IMR-90 (cell line): ENCODE data around the gene ABHD17C. TPM values are rescaled to one million over a fixed set of nuclear protein-coding genes. Genes with fewer than 3 reads are reported as not detected.

Source experiments
- ATAC-seq: fragments of 200-7000 bp; cut with Tn5 transposase; 2 replicates; pipeline ENCODE4 v1.9.1; 2020; ENCODE audit warnings: low read depth, mild to moderate bottlenecking, moderate library complexity
- BruUV-seq: library from RNA; stranded (reverse); fragments of 400-500 nt; replicated peaks from 2 replicates; lab custom pipeline; 2021; lab: Mats Ljungman, UMichigan
- CTCF ChIA-PET: fragments of 300-600 bp; formaldehyde crosslinking; extraction: SDS; loops from one replicate; lab custom pipeline; 2021; ENCODE audit warnings: antibody characterized with exemption; lab: Yijun Ruan, JAX
- POLR2A ChIA-PET: fragments of 300-600 bp; sonication (Branson Sonifier 250); formaldehyde crosslinking; loops from one replicate; lab custom pipeline; 2022; ENCODE audit warnings: antibody characterized with exemption; ENCODE audit not compliant: unreplicated experiment; lab: Charles Lee
- DNase-seq: peaks from one replicate; pipeline ENCODE4 v3.0.0; 2013
- H2AFZ ChIP-seq: replicated peaks from 2 replicates; pipeline ENCODE3; 2013; ENCODE audit warnings: low read length, mild to moderate bottlenecking; ENCODE audit not compliant: poor library complexity
- H2AK5ac ChIP-seq: 2 replicates; pipeline ENCODE4 v1.6.1; 2013; ENCODE audit warnings: low read depth, low read length, inconsistent platforms
- H2AK9ac ChIP-seq: replicated peaks from 2 replicates; pipeline ENCODE3; 2013; ENCODE audit warnings: mild to moderate bottlenecking, low read depth, low read length, moderate library complexity; ENCODE audit not compliant: poor library complexity
- H2BK120ac ChIP-seq: 2 replicates; pipeline ENCODE4 v1.6.1; 2013; ENCODE audit warnings: low read depth, low read length, inconsistent platforms
- H2BK15ac ChIP-seq: 3 replicates; pipeline ENCODE4 v1.6.1; 2013; ENCODE audit warnings: low read depth, low read length, inconsistent platforms
- H2BK20ac ChIP-seq: 2 replicates; pipeline ENCODE4 v1.6.1; 2013; ENCODE audit warnings: low read depth, mild to moderate bottlenecking, inconsistent platforms, low read length, moderate library complexity
- H2BK5ac ChIP-seq: 2 replicates; pipeline ENCODE4 v1.6.1; 2013; ENCODE audit warnings: mild to moderate bottlenecking, low read depth, low read length, inconsistent platforms; ENCODE audit not compliant: poor library complexity, severe bottlenecking
- H3K14ac ChIP-seq: replicated peaks from 2 replicates; pipeline ENCODE4 v1.6.1; 2013; ENCODE audit warnings: low read depth, low read length, inconsistent platforms
- H3K18ac ChIP-seq: 2 replicates; pipeline ENCODE4 v1.6.1; 2013; ENCODE audit warnings: low read depth, low read length, control low read depth
- H3K23ac ChIP-seq: 2 replicates; pipeline ENCODE4 v1.6.1; 2013; ENCODE audit warnings: low read depth, low read length, inconsistent platforms
- H3K27ac ChIP-seq: 2 replicates; pipeline ENCODE4 v1.5.1; 2013; ENCODE audit warnings: mild to moderate bottlenecking, control low read depth, low read length; ENCODE audit not compliant: insufficient read depth
- H3K27me3 ChIP-seq: 2 replicates; pipeline ENCODE4 v1.6.1; 2013; ENCODE audit warnings: low read length; ENCODE audit not compliant: control insufficient read depth, insufficient read depth
- H3K36me3 ChIP-seq: 2 replicates; pipeline ENCODE4 v1.6.1; 2013; ENCODE audit warnings: low read length, mixed read lengths; ENCODE audit not compliant: control insufficient read depth, insufficient read depth
- H3K4ac ChIP-seq: 2 replicates; pipeline ENCODE4 v1.6.1; 2013; ENCODE audit warnings: low read depth, low read length, inconsistent platforms
- H3K4me1 ChIP-seq: 2 replicates; pipeline ENCODE4 v1.6.1; 2013; ENCODE audit warnings: low read length, mixed read lengths; ENCODE audit not compliant: control insufficient read depth, insufficient read depth
- H3K4me2 ChIP-seq: 2 replicates; pipeline ENCODE4 v1.6.1; 2013; ENCODE audit warnings: low read depth, mild to moderate bottlenecking, control low read depth, low read length, moderate library complexity
- H3K4me3 ChIP-seq: 2 replicates; pipeline ENCODE4 v1.5.1; 2013; ENCODE audit warnings: low read depth, mild to moderate bottlenecking, control low read depth, low read length, moderate library complexity; ENCODE audit not compliant: insufficient read depth
- H3K56ac ChIP-seq: 2 replicates; pipeline ENCODE4 v1.6.1; 2013; ENCODE audit warnings: low read length, inconsistent platforms; ENCODE audit not compliant: insufficient read depth; ENCODE audit errors: extremely low read depth
- H3K79me1 ChIP-seq, 2 experiments: 2 replicates each; pipeline ENCODE4 v1.6.1; 2013; ENCODE audit warnings: low read length in 2 of 2, inconsistent platforms in 1 of 2, low read depth in 1 of 2
- H3K9ac ChIP-seq: 2 replicates; pipeline ENCODE4 v1.6.1; 2013; ENCODE audit warnings: low read depth, low read length, control low read depth
- H3K9me1 ChIP-seq: 2 replicates; pipeline ENCODE4 v1.6.1; 2013; ENCODE audit warnings: low read length, inconsistent platforms; ENCODE audit not compliant: insufficient read depth
- H3K9me3 ChIP-seq: 2 replicates; pipeline ENCODE4 v1.6.1; 2013; ENCODE audit warnings: low read length; ENCODE audit not compliant: control insufficient read depth, insufficient read depth
- H4K20me1 ChIP-seq: 2 replicates; pipeline ENCODE4 v1.6.1; 2013; ENCODE audit warnings: low read length, inconsistent platforms; ENCODE audit not compliant: insufficient read depth
- H4K5ac ChIP-seq: 2 replicates; pipeline ENCODE4 v1.6.1; 2013; ENCODE audit warnings: mild to moderate bottlenecking, low read depth, low read length, control low read depth
- H4K8ac ChIP-seq, 2 experiments: 2 replicates each; pipeline ENCODE4 v1.6.1; 2013; ENCODE audit warnings: low read depth in 2 of 2, low read length in 2 of 2, control low read depth in 1 of 2, inconsistent platforms in 1 of 2
- H4K91ac ChIP-seq: 2 replicates; pipeline ENCODE4 v1.6.1; 2013; ENCODE audit warnings: low read depth, low read length, inconsistent platforms; ENCODE audit not compliant: insufficient read depth
- BHLHE40 ChIP-seq: fragments of 150-350 bp; IDR thresholded peaks from 2 replicates; pipeline ENCODE4 v1.6.1; 2016; ENCODE audit warnings: mild to moderate bottlenecking, low read depth, low read length
- CEBPB ChIP-seq: IDR thresholded peaks from 2 replicates; pipeline ENCODE4 v1.6.1; 2012; ENCODE audit warnings: low read depth, low read length, improper control_type of control experiment
- CHD1 ChIP-seq: IDR thresholded peaks from 2 replicates; pipeline ENCODE4 v1.6.1; 2012; ENCODE audit warnings: low read depth, low read length, improper control_type of control experiment
- FOS ChIP-seq: fragments of 150-350 bp; IDR thresholded peaks from 2 replicates; pipeline ENCODE4 v1.6.1; 2016; ENCODE audit warnings: low read depth, low read length
- MAFK ChIP-seq: IDR thresholded peaks from 2 replicates; pipeline ENCODE4 v1.6.1; 2012; ENCODE audit warnings: low read depth, low read length, improper control_type of control experiment
- MAZ ChIP-seq: IDR thresholded peaks from 2 replicates; pipeline ENCODE4 v1.6.1; 2012; ENCODE audit warnings: low read depth, mild to moderate bottlenecking, low read length, improper control_type of control experiment, moderate library complexity, borderline replicate concordance
- MXI1 ChIP-seq: IDR thresholded peaks from 2 replicates; pipeline ENCODE4 v1.6.1; 2012; ENCODE audit warnings: low read depth, mild to moderate bottlenecking, low read length, moderate library complexity, borderline replicate concordance
- NFE2L2 ChIP-seq: fragments of 150-350 bp; IDR thresholded peaks from 2 replicates; pipeline ENCODE4 v1.6.1; 2016; ENCODE audit warnings: low read depth, mild to moderate bottlenecking, low read length
- POLR2A ChIP-seq: IDR thresholded peaks from 2 replicates; pipeline ENCODE4 v1.6.1; 2012; ENCODE audit warnings: mild to moderate bottlenecking, low read depth, low read length
- RAD21 ChIP-seq: IDR thresholded peaks from 2 replicates; pipeline ENCODE4 v1.6.1; 2012; ENCODE audit warnings: low read length, improper control_type of control experiment
- RCOR1 ChIP-seq: IDR thresholded peaks from 2 replicates; pipeline ENCODE4 v1.6.1; 2012; ENCODE audit warnings: mild to moderate bottlenecking, low read length, improper control_type of control experiment; ENCODE audit not compliant: insufficient replicate concordance
- RFX5 ChIP-seq: IDR thresholded peaks from 2 replicates; pipeline ENCODE4 v1.8.0; 2012; ENCODE audit warnings: low read depth, mild to moderate bottlenecking, low read length, moderate library complexity
- WGBS, 2 experiments: methylation state at CpG; one replicate each; pipeline versions ENCODE4 v1.1.5 to v1.1.7; 2013; ENCODE audit warnings: missing lambda C conversion rate in 2 of 2; ENCODE audit not compliant: insufficient read length in 1 of 2; ENCODE audit errors: extremely low coverage in 2 of 2; 5-methylcytosine and 5-hydroxymethylcytosine counted together
- dilution Hi-C: fragments of 300-500 bp; cut with HindIII; formaldehyde crosslinking; loops from one replicate; pipeline ENCODE4 v1.14.3; 2018; ENCODE audit warnings: low sequenced_read_pairs; ENCODE audit not compliant: unreplicated experiment
- in situ Hi-C: fragments of 300-500 bp; cut with MboI; formaldehyde crosslinking; loops from 3 replicates; pipeline ENCODE4 v1.14.3; 2019; ENCODE audit warnings: low sequenced_read_pairs, inconsistent platforms, mixed read lengths
- intact Hi-C: fragments of 100-400 bp; cut with micrococcal nuclease; formaldehyde crosslinking; loops from 2 replicates; pipeline ENCODE4 v1.10.0; 2022
- polyA plus RNA-seq, 3 experiments: library from polyadenylated mRNA; depleted of rRNA; stranded (reverse); fragments of >200 nt; gene quantifications; 2 replicates each; pipeline ENCODE4 v1.2.3, GENCODE V29; 2012; ENCODE audit warnings: low replicate concordance in 1 of 3
- total RNA-seq: library from RNA; depleted of rRNA; stranded (reverse); fragments of >200 nt; gene quantifications from 2 replicates; pipeline ENCODE4 v1.2.3, GENCODE V29; 2012
- TF ChIP-seq, protein P1 (sequence below): conservative IDR thresholded peaks from 2 replicates; pipeline ENCODE4 v1.5.1; 2012; ENCODE audit warnings: mild to moderate bottlenecking, low read depth, low read length, improper control_type of control experiment
- TF ChIP-seq, protein P2 (sequence below): fragments of 150-350 bp; IDR thresholded peaks from 2 replicates; pipeline ENCODE4 v1.6.1; 2016; ENCODE audit warnings: low read depth, mild to moderate bottlenecking, low read length, moderate library complexity, borderline replicate concordance

The ABHD17C gene
- total and polyA plus RNA-seq, 2 of the 4 experiments (the other 2 are of a cell fraction), result 5.4 to 10.3 TPM

DNA sequence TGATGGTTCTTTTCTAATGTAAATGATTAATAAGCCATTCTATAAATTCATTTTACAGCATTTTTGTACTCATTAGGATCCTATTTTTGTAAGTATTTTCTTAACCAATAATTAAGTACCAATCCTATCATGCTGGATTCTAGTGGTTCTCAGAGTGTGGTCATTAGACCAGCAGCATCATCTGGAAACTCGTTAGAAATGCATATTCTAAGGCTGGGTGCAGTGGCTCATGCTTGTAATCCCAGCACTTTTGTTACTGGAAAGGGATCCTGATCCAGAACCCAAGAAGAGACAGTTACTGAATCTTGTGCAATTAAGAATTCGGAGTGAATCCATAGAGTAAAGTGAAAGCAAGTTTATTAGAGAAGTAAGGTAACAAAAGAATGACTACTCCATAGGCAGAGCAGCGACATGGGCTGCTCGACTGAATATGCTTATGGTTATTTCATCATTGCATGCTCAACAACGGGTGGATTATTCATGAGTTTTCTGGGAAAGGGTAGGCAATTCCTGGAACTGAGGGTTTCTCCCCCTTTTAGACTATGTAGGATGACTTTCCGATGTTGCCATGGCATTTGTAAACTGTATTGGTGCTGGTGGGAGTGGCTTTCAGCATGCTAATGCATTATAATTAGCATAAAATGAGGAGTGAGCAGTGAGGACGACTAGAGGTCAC is 74.2 kb downstream of the ABHD17C start:
- Histone ChIP-seq H3K23ac (no peak overlapping the region), H3K36me3 (no peaks in the 10 kb centered on the region), H3K14ac (no peak overlapping the region), H4K8ac (no peak overlapping the region), H2BK20ac (no peak overlapping the region), H3K4me2 (no peak overlapping the region), H3K4ac (no peak overlapping the region), H3K56ac (no peak overlapping the region), H3K27me3 (no peaks in the 10 kb centered on the region), H2AFZ (no peak overlapping the region), H3K79me1 (no peaks in the 10 kb centered on the region), H3K4me1 (peaks cover 2% of the 10 kb centered on the region; the same call in 1 of the 2 replicates), H3K18ac (no peak overlapping the region), H3K9ac (no peak overlapping the region), H2BK15ac (no peak overlapping the region), H4K20me1 (no peaks in the 10 kb centered on the region), H3K9me1 (no peaks in the 10 kb centered on the region), H4K5ac (no peak overlapping the region), H4K91ac (no peak overlapping the region), H2AK9ac (no peak overlapping the region), H2AK5ac (no peak overlapping the region), H3K9me3 (no peaks in the 10 kb centered on the region), H3K27ac (no peak overlapping the region), H2BK5ac (no peak overlapping the region), H3K4me3 (no peak overlapping the region), H2BK120ac (no peak overlapping the region)
- dilution Hi-C loops (no loop called here), in situ Hi-C loops (no loop called here), intact Hi-C loops (no loop called here)
- POLR2A ChIA-PET, result no interaction called here
- DNase-seq (no peak), ATAC-seq (no peak)
- BruUV-seq, result no TSS peak
- whole genome bisulfite sequencing, 2 experiments, result 100% methylated on average over 1 of the region's 7 CpGs; no CpG with 5 or more reads in 1 of the 2 experiments
- CTCF ChIA-PET, result no interaction called here
- TF ChIP-seq, protein P1, sequence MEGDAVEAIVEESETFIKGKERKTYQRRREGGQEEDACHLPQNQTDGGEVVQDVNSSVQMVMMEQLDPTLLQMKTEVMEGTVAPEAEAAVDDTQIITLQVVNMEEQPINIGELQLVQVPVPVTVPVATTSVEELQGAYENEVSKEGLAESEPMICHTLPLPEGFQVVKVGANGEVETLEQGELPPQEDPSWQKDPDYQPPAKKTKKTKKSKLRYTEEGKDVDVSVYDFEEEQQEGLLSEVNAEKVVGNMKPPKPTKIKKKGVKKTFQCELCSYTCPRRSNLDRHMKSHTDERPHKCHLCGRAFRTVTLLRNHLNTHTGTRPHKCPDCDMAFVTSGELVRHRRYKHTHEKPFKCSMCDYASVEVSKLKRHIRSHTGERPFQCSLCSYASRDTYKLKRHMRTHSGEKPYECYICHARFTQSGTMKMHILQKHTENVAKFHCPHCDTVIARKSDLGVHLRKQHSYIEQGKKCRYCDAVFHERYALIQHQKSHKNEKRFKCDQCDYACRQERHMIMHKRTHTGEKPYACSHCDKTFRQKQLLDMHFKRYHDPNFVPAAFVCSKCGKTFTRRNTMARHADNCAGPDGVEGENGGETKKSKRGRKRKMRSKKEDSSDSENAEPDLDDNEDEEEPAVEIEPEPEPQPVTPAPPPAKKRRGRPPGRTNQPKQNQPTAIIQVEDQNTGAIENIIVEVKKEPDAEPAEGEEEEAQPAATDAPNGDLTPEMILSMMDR, result no peak
- TF ChIP-seq RCOR1 (no peak), CHD1 (no peak), MXI1 (no peak), RAD21 (no peak), MAFK (no peak), RFX5 (no peak), MAZ (no peak), BHLHE40 (no peak), POLR2A (no peak), FOS (no peak), CEBPB (no peak), NFE2L2 (no peak)
- TF ChIP-seq, protein P2, sequence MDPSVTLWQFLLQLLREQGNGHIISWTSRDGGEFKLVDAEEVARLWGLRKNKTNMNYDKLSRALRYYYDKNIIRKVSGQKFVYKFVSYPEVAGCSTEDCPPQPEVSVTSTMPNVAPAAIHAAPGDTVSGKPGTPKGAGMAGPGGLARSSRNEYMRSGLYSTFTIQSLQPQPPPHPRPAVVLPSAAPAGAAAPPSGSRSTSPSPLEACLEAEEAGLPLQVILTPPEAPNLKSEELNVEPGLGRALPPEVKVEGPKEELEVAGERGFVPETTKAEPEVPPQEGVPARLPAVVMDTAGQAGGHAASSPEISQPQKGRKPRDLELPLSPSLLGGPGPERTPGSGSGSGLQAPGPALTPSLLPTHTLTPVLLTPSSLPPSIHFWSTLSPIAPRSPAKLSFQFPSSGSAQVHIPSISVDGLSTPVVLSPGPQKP, result no peak
